Measurements from ENCODE around the gene TCEA3. TPM values are rescaled to one million over a fixed set of nuclear protein-coding genes. Genes with fewer than 3 reads are reported as not detected.
A peak's percentile ranks its signal among the peaks of the same experiment; 100 is the strongest.

Gene TCEA3
- total and polyA plus RNA-seq, 11 donors, result 21.5 to 87.3 (median 55.9) TPM

DNA sequence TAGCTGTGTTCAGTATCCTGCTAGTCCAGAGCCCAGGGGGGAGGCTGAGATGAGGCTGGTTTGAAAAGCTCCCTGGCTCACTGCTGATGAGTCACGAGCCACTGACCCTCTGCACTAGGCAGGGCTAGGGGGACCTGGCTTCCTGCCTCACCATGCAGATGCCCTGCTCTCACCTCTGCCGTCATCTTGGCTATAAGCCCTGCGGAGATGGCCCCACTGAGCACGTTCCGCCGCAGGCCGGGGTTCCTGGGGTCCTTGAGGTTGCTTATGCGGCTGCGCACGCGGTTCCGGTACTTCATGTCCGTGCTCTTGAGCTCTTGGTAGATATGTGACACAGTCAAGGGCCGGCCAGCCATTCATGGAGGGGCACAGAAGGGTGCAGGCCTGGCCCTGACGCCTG is 30.8 kb downstream of the TCEA3 start:
- no peak overlapping the region for H3K4me3 ChIP-seq
- DNase-seq (peak in 4 of 5 donors; percentile 55 to 86 (median 80)), ATAC-seq (peak; percentile 34 to 73 (median 68))
- H3K27ac ChIP-seq, result peak overlapping the region; percentile 50 to 86 (median 76)
- WGBS, 4 donors, result 55 to 78% (median 64%) methylated on average over 14 to 15 of the region's 15 CpGs
- H3K9me3 ChIP-seq, result no peaks in the 10 kb centered on the region
- no peaks in the 10 kb centered on the region for H3K27me3 ChIP-seq
- intact Hi-C loops (cut with DNase I), result loop anchor here in 2 of 10 donors (2.0 kb wide), 2 partner anchors 23 to 25 kb away; partner anchors contain the start of gene ZNF436 (in 1 of the 2)
- peaks cover 0 to 13% (median 0%) of the 10 kb centered on the region in 9 donors for H3K36me3 ChIP-seq
- H3K4me1 ChIP-seq, result peaks cover 4 to 35% (median 22%) of the 10 kb centered on the region in 12 donors
- TF ChIP-seq, protein P1, sequence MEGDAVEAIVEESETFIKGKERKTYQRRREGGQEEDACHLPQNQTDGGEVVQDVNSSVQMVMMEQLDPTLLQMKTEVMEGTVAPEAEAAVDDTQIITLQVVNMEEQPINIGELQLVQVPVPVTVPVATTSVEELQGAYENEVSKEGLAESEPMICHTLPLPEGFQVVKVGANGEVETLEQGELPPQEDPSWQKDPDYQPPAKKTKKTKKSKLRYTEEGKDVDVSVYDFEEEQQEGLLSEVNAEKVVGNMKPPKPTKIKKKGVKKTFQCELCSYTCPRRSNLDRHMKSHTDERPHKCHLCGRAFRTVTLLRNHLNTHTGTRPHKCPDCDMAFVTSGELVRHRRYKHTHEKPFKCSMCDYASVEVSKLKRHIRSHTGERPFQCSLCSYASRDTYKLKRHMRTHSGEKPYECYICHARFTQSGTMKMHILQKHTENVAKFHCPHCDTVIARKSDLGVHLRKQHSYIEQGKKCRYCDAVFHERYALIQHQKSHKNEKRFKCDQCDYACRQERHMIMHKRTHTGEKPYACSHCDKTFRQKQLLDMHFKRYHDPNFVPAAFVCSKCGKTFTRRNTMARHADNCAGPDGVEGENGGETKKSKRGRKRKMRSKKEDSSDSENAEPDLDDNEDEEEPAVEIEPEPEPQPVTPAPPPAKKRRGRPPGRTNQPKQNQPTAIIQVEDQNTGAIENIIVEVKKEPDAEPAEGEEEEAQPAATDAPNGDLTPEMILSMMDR (IDR thresholded peaks at IDR 0.05), result no peak
- TF ChIP-seq POLR2A (IDR thresholded peaks at IDR 0.05), result no peak

DNA sequence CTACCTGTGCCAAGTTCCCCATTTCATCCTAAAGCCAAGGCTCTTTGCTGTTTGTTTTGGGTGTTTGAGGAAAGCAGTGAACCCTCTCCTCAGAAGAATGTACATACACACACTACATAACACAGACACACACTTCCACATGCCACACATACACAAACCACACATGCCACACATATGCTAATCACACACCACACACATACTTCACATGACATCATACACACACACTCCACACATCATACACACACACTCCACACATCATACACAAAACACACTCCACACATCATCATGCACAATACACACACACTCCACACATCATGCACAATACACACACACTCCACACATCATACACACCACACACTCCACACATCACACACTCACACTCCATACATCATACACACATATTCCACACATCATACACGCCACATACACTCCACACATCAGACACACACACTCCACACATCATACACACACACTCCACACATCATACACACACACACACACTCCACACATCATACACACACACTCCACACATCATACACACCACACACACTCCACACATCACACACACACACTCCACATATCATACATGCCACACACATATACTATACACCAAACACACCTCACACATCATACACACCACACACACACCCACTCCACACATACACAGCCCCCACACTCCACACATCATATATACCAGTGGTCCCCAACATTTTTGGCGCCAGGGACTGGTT is 32.3 kb downstream of the TCEA3 start:
- H3K27ac ChIP-seq, result no peak overlapping the region
- TF ChIP-seq, protein P1 (IDR thresholded peaks at IDR 0.05), result no peak
- no peak for TF ChIP-seq POLR2A (IDR thresholded peaks at IDR 0.05)
- no peaks in the 10 kb centered on the region for H3K27me3 ChIP-seq

DNA sequence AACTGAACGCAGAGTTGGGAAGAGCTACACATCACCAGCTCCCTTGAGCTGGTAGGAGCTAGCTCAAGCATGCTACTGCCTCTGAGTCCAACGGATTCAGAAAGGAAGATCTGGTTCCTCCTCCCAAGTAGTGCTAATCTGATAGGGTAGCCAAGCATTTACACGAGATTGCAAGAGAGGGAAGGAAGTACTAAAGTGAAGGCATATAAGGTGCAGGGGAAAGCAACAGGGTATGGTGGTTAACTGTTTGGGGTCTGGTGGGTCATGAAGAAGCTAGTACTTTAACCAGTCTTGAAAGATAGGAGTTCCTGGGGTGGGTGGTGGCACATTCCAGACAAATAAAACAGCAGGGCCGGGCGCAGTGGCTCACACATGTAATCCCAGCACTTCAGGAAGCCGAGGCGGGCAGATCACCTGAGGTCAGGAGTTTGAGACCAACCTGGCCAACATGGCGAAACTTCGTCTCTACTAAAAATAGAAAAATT is 34.7 kb downstream of the TCEA3 start:
- peaks cover 0 to 13% (median 0%) of the 10 kb centered on the region in 9 donors for H3K36me3 ChIP-seq
- no peak for TF ChIP-seq POLR2A (IDR thresholded peaks at IDR 0.05)
- TF ChIP-seq, protein P1 (IDR thresholded peaks at IDR 0.05), result no peak
- intact Hi-C loops (cut with DNase I), result no loop called here

More for the DNA sequence above, 32.3 kb downstream of the TCEA3 start:
- no peak overlapping the region for H3K4me3 ChIP-seq
- peaks cover 4 to 31% (median 20%) of the 10 kb centered on the region in 12 donors for H3K4me1 ChIP-seq
- DNase-seq, result no peak
- 75 to 88% (median 82%) methylated on average over 2 of the region's 2 CpGs for whole genome bisulfite sequencing, 4 donors
- H3K36me3 ChIP-seq, result peaks cover 0 to 13% (median 0%) of the 10 kb centered on the region in 9 donors
- intact Hi-C loops (cut with DNase I), result no loop called here
- no peaks in the 10 kb centered on the region for H3K9me3 ChIP-seq
- no peak for ATAC-seq

DNA sequence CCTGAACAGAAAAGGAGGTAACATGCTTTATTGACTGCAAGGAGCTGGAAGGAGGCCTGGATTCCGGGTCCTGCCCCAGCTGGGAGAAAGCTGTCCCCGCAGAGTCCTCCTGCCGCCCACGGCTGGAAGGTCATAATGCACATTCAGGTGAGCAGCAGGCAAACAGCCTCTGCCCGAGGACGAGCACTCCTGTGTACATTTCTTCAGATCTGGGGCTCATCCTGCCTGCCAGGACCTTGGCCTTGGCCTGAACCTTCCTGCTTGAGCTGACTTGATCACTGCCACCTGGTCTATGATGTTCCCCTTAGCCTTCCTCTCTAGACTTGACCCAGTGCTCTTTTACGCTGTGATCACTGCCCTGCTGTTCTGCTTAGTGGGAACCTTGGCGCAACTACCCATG is 37.1 kb downstream of the TCEA3 start:
- 88 to 95% (median 91%) methylated on average over 7 to 8 of the region's 8 CpGs for WGBS, 4 donors

More for the DNA sequence above, 34.7 kb downstream of the TCEA3 start:
- 74 to 79% (median 78%) methylated on average over 9 of the region's 9 CpGs for WGBS, 4 donors
- Histone ChIP-seq H3K4me3 (no peak overlapping the region), H3K9me3 (no peaks in the 10 kb centered on the region), H3K27ac (no peak overlapping the region), H3K27me3 (no peaks in the 10 kb centered on the region), H3K4me1 (peaks cover 0 to 23% (median 16%) of the 10 kb centered on the region in 12 donors)
- DNase-seq, result no peak
- no peak for ATAC-seq

More for the DNA sequence above, 37.1 kb downstream of the TCEA3 start:
- Histone ChIP-seq H3K9me3 (no peaks in the 10 kb centered on the region), H3K4me1 (peaks cover 0 to 23% (median 11%) of the 10 kb centered on the region in 12 donors), H3K27ac (no peak overlapping the region), H3K4me3 (no peak overlapping the region), H3K27me3 (no peaks in the 10 kb centered on the region), H3K36me3 (peaks cover 0 to 13% (median 0%) of the 10 kb centered on the region in 9 donors)
- intact Hi-C loops (cut with DNase I), result no loop called here
- DNase-seq (no peak), ATAC-seq (no peak)
- no peak for TF ChIP-seq POLR2A (IDR thresholded peaks at IDR 0.05)
- TF ChIP-seq, protein P1 (IDR thresholded peaks at IDR 0.05), result no peak
